ENCODE data around the gene HAND2. TPM values are rescaled to one million over a fixed set of nuclear protein-coding genes. Genes with fewer than 3 reads are reported as not detected.

HAND2 gene
- total and polyA plus RNA-seq, 2 of the 8 experiments (the other 6 are each of a cell fraction or from before 2014, with no cell fraction given), result 0.05 TPM; not detected in 1

DNA sequence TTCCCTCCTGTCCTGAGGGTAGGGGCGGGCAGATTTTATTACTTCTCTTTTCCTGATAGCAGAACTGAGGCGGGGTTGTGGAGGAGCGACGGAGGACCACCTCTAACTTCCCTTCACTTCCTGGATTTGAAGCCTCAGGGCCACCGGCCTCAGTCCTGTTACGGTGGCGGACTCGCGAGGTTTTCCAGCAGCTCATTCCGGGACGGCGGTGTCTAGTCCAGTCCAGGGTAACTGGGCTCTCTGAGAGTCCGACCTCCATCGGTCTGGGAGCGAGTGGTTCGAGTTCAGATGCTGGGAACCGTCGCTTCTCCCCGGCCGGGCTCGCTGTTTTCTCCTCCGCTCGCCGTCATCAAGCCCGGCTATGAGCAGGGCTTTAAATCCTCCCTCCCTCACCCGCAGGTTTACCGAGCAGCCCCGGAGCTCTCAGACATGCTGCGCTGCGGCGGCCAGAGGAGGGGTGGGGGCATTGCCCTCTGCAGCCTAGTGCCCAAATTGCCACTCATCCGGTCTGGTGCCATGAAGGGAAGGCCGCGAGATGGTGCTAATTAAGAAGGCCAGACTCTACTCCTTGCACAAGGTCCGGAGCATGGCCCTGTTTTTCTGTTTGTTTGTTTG lies 23.3 kb downstream of the HAND2 start (continued):
- TF ChIP-seq SIN3A (conservative IDR thresholded peaks at IDR 0.05 in 1 of 2, IDR thresholded peaks at IDR 0.05 in 1 of 2; ENCODE audit: low read depth in 1 of 2, low read length in 2 of 2) (no peak), SP1 (IDR thresholded peaks at IDR 0.05; ENCODE audit: low read depth, low read length) (no peak)
